GM19455 (cell line): ENCODE data around the gene LRRC34.
A peak's percentile ranks its signal among the peaks of the same experiment; 100 is the strongest.

ENCODE experiments used
- ATAC-seq: cut with Tn5 transposase; IDR thresholded peaks from one replicate; pipeline ENCODE4 v1.9.1; 2021; ENCODE audit not compliant: unreplicated experiment

LRRC34 gene

DNA sequence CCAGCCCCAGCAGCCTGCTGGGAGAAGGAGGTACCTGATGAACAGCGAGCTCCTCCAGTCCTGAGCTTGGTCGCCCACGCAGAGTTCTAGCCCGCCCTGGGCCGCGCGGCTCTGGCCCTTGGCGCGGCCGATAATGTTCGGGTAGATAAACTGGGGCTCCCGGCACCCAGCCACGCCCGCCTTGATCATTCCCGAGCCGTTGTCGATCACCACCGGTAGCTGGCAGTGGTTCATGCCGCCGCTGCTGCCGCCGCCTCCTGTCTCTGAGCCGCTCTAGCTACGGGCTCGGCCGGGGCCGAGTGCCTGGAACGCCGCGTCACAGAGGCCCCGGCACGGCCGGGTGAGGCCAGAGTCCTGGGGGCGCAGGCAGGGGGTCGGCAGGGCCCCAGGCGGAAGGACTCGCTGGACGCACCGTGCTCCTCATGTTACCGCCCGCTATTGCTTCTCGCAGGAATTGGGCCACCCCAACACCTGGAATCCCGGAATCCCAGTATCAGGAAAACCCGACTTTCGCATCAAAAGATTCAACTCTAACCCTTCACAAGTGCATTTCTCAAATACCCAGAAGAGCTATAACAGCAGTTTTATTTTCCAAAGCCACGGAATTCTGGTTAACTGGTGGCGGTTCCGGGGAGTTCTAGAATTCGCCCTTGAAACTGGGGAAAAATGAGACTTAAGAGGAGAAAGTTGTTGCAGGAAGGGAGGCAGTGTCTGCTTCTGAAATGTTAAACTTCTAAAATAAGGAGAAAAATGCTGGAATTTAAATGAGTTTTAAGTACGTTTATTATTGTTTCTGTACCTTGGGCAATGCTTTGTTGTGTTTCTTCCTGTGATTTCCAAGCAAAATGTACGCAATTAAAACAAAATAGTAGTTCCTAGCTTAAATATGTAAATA is 43.2 kb downstream of the LRRC34 start, which contains the start of gene ACTRT3:
ACTRT3 (minus strand) TSS at position 275 of the 895 bp plus-strand sequence; CDS start at position 234, 41 bp downstream.
- ATAC-seq = peak; percentile 21

- ATAC-seq = peak; percentile 77
These were observed 47.7 kb downstream of the LRRC34 start, which contains the start of gene TERC for GRCh38 chr3:169764882-169765612. Gene TERC, minus strand, starts transcription at chr3:169765060.

DNA sequence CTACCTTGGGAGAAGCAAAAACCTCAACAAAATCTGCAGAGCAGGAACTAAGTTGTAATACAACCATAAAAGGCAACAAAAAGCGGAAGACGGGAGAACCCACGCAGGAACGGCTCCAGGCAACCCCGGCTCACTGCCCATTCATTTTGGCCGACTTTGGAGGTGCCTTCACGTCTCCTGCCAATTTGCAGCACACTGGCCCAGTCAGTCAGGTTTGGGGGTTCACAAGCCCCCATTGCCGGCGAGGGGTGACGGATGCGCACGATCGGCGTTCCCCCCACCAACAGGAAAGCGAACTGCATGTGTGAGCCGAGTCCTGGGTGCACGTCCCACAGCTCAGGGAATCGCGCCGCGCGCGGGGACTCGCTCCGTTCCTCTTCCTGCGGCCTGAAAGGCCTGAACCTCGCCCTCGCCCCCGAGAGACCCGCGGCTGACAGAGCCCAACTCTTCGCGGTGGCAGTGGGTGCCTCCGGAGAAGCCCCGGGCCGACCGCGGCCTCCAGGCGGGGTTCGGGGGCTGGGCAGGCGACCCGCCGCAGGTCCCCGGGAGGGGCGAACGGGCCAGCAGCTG is 48.3 kb downstream of the LRRC34 start:
- peak; percentile 47 for ATAC-seq

DNA sequence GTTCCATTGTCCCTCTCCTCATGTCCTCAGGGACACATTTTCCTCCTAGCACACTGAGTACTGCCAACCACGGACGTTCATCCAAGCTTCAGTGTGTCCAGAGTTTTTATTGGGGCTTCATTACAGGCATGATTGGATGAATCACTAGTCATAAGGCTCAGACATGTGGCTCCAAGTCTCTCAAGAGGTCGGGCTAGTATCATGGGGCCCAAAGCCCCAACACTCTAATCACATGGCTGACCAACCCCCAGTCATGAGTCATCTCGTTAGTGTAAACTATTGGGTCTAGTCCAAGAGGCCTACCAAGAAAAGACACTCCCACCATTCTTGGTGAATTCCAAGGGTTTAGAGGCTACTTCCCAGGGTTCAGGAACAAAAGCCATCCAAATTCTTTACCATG is 52.2 kb downstream of the LRRC34 start:
- ATAC-seq = no peak

DNA sequence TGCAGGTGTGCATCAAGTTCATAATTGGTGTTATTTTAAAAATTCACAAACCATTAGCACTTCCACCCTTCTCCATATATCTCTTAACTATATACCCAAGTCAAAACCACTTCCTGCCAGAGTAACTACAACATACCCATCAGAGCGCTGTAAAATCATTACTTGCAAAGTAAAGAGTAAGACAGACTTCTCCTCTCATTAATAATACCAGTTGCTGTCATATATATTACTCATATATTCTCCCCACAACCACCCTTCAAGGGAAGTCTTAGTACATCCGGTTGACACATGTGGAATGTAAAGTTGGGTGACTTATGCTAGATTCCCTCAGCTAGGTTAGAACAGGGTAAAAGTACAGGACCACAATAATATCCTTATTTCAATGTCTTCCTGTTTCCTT is 53.4 kb downstream of the LRRC34 start:
- ATAC-seq = peak; percentile 37

DNA sequence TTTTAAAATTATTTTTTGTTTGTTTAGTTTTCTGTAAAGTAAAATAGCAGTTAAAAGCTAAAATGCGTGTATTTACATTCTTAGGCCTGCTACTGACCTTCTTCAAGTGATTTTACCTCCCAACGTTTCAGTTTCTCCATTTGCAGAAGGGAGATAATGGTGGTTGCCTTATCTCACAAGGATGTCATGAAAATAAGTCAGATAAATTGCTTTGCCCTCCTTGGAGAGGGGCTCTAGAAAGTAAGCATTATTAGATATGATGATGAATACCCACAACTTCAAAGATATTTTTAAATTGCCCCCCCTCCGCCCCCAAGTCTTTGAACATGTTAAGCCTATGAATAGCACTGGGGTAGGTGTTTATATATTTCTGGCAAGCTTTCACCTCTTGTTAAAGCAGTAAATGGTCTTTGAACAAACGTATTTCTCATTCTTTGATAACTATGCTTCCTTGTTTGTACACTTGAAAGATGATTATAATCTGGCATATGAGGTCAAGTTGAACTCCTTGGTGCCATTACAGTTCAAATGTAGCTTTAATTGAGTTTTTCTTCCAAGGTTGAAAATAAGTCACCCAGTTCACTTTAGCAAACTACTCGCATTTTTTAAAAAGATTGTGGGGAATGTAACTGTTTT is 54.2 kb downstream of the LRRC34 start:
- no peak for ATAC-seq

- ATAC-seq = no peak
These were observed 57.2 kb downstream of the LRRC34 start for GRCh38 chr3:169755488-169755887.

DNA sequence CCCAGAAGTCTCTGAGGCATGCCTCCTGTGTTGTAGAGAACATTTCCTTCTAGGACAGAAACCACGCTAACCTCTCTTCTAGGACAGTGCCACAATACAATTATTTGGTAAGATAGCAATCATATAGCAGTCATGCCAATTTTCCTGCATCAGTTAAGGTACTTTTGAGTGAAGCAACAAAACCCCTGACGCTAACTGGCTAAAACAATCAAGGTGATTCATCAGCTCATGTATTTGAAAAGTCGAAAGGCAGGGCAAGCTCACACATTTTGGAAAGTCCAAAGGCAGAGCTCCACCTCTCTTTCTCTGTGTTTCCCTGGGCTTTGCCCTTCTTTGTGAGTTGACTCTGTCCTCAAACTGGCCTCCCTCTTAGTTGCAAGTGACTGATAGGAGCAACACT is 58.0 kb downstream of the LRRC34 start:
- no peak for ATAC-seq

GRCh38 chr3:169751875-169752274 is 60.8 kb downstream of the LRRC34 start:
- ATAC-seq = no peak

DNA sequence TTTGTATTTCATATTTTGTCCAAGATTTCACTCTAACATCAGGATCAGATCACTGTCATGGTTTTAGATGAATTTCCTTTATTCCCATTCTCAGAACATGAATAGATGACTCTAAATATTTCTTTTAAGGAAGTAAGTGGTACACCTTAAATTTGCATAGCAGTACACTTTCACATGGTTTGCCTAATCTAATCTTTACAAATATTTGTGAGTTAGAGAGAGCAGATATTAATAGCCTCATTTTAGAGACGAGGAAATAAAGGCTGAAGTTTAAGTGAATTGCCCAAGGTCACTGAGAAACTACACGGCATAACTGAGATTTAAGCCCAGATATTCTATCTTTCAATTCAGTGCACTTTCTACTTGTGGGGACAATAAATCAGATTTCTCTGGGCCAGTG is 62.0 kb downstream of the LRRC34 start:
- ATAC-seq = no peak

DNA sequence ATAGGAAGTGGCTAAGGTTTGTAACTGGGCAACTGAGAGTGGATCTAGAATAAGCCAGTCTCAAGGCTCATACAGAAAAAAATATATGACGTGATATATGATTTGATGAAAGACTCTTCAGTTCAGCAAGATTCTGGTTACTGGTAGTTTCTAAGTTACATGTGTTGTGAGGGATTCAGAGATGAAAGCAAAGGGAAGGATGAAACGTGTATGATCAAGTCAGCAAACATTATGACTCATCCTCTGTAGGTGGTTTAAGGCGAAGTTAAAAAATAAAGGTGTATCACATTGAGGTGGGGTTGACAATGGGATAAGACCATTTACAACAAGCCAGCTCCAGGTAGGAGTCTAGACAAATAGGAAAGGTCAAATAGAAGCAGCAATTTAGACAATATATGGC is 64.0 kb downstream of the LRRC34 start:
- no peak for ATAC-seq

DNA sequence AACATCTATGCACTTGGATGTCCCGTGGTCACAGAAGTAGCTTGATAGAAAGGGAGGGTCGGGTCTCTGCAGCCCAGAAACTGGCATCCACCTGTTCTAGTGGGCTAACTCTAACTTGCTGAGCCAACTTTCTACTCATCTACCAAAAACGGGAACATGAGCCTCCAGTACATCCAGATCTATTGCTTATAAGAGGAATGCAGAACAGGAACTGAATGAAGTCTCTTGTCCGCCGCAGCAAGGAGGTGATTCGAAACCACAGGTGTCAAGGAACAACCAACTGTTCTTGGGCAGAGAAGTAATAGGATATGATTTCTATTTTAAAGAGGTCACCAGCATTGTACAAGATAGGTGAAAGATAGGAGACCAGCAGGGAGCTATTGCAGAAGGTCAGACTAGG is 65.8 kb downstream of the LRRC34 start:
- no peak for ATAC-seq

- no peak for ATAC-seq
These were observed 68.2 kb downstream of the LRRC34 start for GRCh38 chr3:169744366-169745054.
